Fibroblast of lung (primary cell): ENCODE measurements around the gene FUBP3.

Source experiments
- EZH2 ChIP-seq: IDR thresholded peaks from 2 replicates; pipeline ENCODE4 v1.5.1; 2012; ENCODE audit warnings: low read length, control low read depth, mild to moderate bottlenecking; ENCODE audit errors: missing control alignments
- TF ChIP-seq, protein P1 (sequence below), 2 donors: IDR thresholded peaks in 1 of 2; conservative IDR thresholded peaks in 1 of 2; 1 replicate in 1 of 2; 2 replicates in 1 of 2; pipeline ENCODE4 v1.5.1; 2011 to 2012; ENCODE audit warnings: low read length in 2 of 2, control low read depth in 1 of 2, inconsistent platforms in 1 of 2, low read depth in 1 of 2, mild to moderate bottlenecking in 1 of 2

DNA sequence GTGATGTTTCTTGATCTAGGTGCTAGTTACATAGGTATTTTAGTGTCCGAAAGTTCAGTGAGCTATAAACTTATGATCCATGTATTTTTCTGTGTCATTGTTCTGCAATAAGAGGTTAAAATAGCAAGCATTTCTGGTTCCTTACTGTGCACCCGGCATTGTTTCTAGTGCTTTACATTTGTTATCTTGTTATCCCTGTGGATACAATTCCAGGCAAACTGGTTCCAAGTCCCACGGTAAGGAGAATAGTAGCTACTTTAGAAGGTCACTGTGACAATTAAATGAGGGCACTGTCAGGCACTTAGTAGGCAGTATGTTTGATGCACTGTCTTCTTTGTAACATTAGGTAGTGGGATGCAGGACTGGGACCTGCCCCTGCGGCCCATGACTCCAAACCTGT, 9.0 kb downstream of the FUBP3 start:
- TF ChIP-seq, protein P1, sequence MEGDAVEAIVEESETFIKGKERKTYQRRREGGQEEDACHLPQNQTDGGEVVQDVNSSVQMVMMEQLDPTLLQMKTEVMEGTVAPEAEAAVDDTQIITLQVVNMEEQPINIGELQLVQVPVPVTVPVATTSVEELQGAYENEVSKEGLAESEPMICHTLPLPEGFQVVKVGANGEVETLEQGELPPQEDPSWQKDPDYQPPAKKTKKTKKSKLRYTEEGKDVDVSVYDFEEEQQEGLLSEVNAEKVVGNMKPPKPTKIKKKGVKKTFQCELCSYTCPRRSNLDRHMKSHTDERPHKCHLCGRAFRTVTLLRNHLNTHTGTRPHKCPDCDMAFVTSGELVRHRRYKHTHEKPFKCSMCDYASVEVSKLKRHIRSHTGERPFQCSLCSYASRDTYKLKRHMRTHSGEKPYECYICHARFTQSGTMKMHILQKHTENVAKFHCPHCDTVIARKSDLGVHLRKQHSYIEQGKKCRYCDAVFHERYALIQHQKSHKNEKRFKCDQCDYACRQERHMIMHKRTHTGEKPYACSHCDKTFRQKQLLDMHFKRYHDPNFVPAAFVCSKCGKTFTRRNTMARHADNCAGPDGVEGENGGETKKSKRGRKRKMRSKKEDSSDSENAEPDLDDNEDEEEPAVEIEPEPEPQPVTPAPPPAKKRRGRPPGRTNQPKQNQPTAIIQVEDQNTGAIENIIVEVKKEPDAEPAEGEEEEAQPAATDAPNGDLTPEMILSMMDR (conservative IDR thresholded peaks at IDR 0.05 in 1 of 2, IDR thresholded peaks at IDR 0.05 in 1 of 2; ENCODE audit: low read depth in 1 of 2, low read length in 2 of 2) = no peak
- no peak for TF ChIP-seq EZH2
